ENCODE measurements around the gene BLOC1S2. TPM values are rescaled to one million over a fixed set of nuclear protein-coding genes. Genes with fewer than 3 reads are reported as not detected.
"Not testable (repeated sequence)": the region's sequence is repeated elsewhere in the genome, so short reads cannot be mapped to it uniquely, and the experiment has no call there.

The BLOC1S2 gene
- total RNA-seq, 1 donor from 2014 or later, result 18.2 TPM

DNA sequence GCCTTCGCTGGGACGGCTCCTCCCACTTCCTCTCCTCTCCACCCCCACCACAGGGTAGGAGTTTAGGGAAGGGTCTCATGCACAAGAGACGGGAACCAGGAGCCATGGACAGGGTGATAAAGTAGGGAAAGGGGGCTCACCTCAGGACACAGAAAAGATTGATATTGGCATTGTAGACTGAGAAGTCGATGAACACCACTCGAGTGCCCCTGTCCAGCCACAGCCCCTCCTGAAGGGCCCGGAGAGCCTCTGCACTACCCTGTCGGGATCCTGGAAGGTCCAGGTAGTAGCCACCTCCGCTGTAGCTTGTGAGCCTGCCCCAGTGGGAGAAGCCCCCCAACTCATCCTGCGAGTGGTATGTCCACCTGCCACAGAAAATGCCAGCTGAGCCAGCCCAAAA lies 10.8 kb upstream of the BLOC1S2 start:
- no peak for DNase-seq
- intact Hi-C loops (cut with micrococcal nuclease), result no loop called here
- no peak for ATAC-seq

- no peak for DNase-seq
- intact Hi-C loops (cut with micrococcal nuclease), result no loop called here
- ATAC-seq, result no peak
Observed at GRCh38 chr10:100293066-100293465, 6.6 kb upstream of the BLOC1S2 start.

GRCh38 chr10:100292300-100292699 lies 5.8 kb upstream of the BLOC1S2 start:
- peak; percentile 49 for DNase-seq
- ATAC-seq, result peak; percentile 41
- intact Hi-C loops (cut with micrococcal nuclease), result not testable (repeated sequence)

- intact Hi-C loops (cut with micrococcal nuclease), result no loop called here
Observed at GRCh38 chr10:100291356-100291755, 4.9 kb upstream of the BLOC1S2 start.

GRCh38 chr10:100289641-100290040 lies 3.2 kb upstream of the BLOC1S2 start:
- intact Hi-C loops (cut with micrococcal nuclease), result no loop called here
- no peak for ATAC-seq
- DNase-seq, result no peak

More at GRCh38 chr10:100291356-100291755, 4.9 kb upstream of the BLOC1S2 start:
- ATAC-seq (no peak), DNase-seq (no peak)

DNA sequence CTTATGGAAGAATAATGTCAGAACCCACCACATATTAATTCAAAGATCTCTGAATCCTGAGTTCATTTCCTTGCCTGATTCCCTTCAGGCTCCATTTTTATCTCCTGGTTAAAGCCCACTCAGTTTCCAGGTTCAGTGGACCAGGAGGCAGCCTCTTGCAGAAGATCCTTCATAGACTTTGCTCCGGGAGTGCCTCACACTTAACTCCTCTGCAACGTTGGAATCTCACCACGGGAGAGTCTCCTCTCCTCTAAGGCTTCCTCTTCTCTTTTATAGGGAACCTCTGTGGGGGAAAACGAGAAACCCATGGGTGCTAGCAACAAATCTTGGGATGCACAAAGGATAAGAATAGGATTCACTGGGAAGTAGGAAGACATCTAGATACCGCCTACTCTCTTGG lies 1.7 kb upstream of the BLOC1S2 start:
- no peak for ATAC-seq
- no peak for DNase-seq

GRCh38 chr10:100287756-100288155 lies 1.3 kb upstream of the BLOC1S2 start:
- intact Hi-C loops (cut with micrococcal nuclease), result no loop called here
- ATAC-seq, result no peak
- no peak for DNase-seq

More for the DNA sequence above, 1.7 kb upstream of the BLOC1S2 start:
- intact Hi-C loops (cut with micrococcal nuclease), result no loop called here

GRCh38 chr10:100285326-100285725 lies 1.2 kb downstream of the BLOC1S2 start:
- DNase-seq; intact Hi-C loops (cut with micrococcal nuclease); ATAC-seq: not testable (repeated sequence)

- ATAC-seq (no peak), DNase-seq (no peak)
- intact Hi-C loops (cut with micrococcal nuclease), result no loop called here
Observed at GRCh38 chr10:100282907-100283306, 3.6 kb downstream of the BLOC1S2 start.

GRCh38 chr10:100276971-100277370 lies 9.5 kb downstream of the BLOC1S2 start:
- intact Hi-C loops (cut with micrococcal nuclease); DNase-seq; ATAC-seq: not testable (repeated sequence)

DNA sequence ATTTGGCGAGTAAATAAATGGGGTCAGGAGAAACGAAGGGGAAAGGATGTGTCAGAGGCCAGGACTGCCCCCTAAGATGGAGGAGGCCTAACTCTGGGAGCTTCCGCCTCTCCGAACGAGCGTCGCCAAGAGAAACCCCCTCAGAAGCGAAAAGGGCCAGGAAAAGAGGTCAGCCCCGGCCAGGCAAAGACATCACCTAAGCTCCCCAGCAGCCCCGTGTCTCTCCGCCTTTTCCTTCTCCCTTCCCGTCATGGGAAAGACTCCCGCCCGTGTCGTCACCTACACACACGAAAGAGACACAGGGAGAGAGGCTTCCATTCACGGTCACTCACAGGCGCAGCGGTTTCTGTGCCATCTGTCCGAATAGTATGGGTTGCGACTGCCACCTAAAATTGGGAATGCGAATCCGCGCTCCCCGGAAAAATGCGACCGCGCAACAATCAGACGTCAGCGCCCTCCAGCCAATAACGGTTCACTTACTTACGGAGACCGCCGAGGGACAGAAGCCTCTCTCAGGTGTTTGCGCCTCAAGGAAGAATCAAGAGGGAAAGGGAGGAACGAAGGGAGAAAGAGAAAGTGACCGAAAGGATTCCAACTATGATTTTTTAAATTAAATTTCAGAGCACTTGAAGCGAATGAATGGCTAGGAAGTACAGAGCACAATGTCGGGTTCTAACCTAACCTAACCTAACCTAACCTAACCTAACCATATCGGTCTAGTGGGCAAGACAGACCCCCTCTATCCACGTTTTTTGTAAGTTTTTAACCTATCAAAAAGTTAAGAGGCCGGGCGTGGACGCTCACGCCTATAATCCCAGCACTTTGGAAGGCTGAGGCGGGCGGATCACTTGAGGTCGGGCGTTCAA lies 19.0 kb downstream of the BLOC1S2 start, which contains the start of gene CWF19L1:
Gene CWF19L1 (minus strand): TSS at position 400 of the 866 bp plus-strand sequence. CDS start 45 bp downstream, at position 355.
- DNase-seq (peak; percentile 88), ATAC-seq (peak; percentile 96)
- intact Hi-C loops (cut with micrococcal nuclease), result no loop called here

DNA sequence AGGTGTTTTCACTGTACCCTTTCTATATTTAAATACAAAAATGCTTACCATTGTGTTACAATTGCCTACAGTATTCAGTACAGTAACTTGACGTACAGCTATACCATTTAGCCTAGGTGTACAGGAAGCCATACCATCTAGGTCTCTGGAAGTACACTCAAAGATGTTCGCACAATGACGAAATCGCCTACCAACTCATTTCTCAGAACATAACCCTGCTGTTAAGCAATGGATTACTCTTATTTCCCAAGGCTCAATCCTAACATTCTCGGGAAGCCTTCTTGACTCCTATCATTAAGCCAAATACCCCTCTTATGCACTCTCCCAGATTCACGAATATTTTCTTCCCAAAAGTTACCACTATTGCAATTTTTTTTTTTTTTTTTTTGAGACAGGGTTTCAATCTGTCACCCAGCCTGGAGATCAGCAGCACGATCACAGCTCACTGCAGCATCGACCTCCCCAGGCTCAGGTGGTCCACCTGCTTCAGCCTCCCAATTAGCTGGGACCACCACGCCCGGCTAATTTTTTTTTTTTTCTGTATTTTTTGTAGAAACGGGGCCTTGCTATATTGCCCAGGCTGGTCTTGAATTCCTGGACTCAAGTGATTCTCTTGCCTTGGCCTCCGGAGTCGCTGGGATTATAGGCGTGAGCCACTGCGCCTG lies 20.5 kb downstream of the BLOC1S2 start:
- no peak for DNase-seq
- intact Hi-C loops (cut with micrococcal nuclease), result no loop called here
- ATAC-seq, result no peak

DNA sequence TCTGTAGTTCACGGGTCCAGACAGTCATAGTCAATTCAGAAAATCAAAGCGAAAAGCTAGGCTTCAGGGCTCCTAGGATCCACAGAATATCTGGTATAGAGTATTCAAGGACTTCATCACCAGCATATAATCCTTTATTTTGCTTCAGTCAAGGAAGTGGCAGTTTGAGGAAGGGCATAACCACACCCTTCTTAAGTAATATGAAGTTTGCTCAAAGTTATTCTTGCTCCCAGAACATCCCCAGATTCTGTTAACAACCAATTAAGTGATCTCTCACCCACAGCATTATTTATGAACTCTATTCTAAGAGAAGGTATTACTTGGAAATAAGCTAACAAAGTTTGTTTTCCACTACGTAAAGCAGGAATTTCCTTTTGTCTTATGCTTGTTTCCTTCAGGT lies 32.3 kb downstream of the BLOC1S2 start:
- no peak for DNase-seq
- intact Hi-C loops (cut with micrococcal nuclease), result no loop called here
- no peak for ATAC-seq

DNA sequence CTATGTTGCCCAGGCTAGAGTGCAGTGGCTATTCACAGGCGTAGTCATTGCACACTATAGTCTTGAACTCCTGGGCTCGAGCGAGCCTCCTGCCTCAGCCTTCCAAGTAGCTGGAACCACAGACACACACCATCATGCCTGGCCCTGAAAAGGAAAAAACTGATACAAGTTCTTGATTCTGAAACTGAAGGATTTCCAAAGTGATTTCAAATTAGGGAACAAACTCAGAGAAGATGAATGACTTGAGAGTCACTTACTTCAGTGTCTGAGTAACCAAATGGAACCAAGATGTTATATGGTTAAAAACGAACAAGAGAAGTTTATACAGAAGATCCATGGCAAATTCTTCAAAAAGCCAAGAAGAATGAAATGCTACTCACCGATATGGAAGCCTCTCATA lies 33.4 kb downstream of the BLOC1S2 start:
- ATAC-seq, result no peak
- intact Hi-C loops (cut with micrococcal nuclease), result no loop called here
- DNase-seq, result no peak

- intact Hi-C loops (cut with micrococcal nuclease), result no loop called here
- ATAC-seq (peak; percentile 75), DNase-seq (peak; percentile 33)
Observed at GRCh38 chr10:100248820-100249219, 37.7 kb downstream of the BLOC1S2 start.

- ATAC-seq (no peak), DNase-seq (no peak)
- intact Hi-C loops (cut with micrococcal nuclease), result no loop called here
Observed at GRCh38 chr10:100245484-100246220, 40.8 kb downstream of the BLOC1S2 start.

DNA sequence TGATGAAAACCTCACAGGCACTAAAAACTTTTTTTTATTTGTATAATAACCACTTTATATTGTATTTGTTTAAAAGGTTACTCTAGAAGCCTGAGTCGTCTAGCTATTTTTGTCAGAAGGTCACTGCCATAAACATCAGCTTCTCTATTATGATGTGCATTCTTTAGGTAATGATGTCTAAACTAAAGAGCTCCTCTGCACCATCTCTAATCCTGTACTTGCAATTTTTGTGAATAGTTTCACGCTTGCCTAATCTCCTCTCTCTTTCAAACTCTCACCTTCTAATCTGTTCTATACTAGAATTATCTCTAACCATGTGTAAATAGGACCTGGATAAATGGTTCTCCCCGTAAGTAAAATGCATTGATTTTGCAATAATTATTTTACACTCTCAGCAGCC lies 46.6 kb downstream of the BLOC1S2 start:
- intact Hi-C loops (cut with micrococcal nuclease), result no loop called here
- ATAC-seq (no peak), DNase-seq (no peak)

GRCh38 chr10:100238429-100238828 lies 48.1 kb downstream of the BLOC1S2 start:
- no peak for ATAC-seq
- intact Hi-C loops (cut with micrococcal nuclease), result no loop called here

DNA sequence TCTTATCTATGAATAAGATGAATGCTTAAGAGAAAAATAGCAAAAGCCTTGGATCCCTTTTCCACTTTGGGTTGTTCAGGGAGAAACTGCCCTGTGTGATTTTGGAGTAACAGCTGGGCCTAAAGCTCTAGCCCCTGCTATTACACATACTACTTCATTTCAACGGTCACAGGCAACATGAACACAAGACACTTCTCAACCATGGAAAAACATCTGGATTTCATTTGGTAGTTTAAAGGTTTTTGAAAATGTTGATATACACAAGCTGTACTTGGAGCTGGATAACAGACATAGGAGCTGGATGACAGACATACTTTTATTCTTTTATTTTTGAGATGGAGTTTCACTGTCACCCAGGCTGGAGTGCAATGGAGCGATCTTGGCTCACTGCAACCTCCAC lies 54.4 kb downstream of the BLOC1S2 start:
- intact Hi-C loops (cut with micrococcal nuclease), result no loop called here
- no peak for DNase-seq
- ATAC-seq, result no peak

More at GRCh38 chr10:100238429-100238828, 48.1 kb downstream of the BLOC1S2 start:
- no peak for DNase-seq
